DOHH2 (cell line): ENCODE measurements around the gene HSD3B1.

Source experiments
- H3F3A ChIP-seq: fragments of 200-600 bp; sonication (generic), shearing (Covaris generic); 2 replicates; pipeline ENCODE4 v1.6.0; 2016; ENCODE audit warnings: antibody characterized with exemption, mild to moderate bottlenecking; ENCODE audit not compliant: control insufficient read depth, insufficient read depth
- H3K27ac ChIP-seq: fragments of 200-600 bp; sonication (generic); 2 replicates; pipeline ENCODE4 v1.5.1; 2014; ENCODE audit warnings: low read depth, mild to moderate bottlenecking, low read length, moderate library complexity
- H3K27me3 ChIP-seq: fragments of 200-600 bp; sonication (generic); 2 replicates; pipeline ENCODE4 v1.6.1; 2014; ENCODE audit warnings: mild to moderate bottlenecking, low read length, mixed read lengths; ENCODE audit not compliant: control insufficient read depth
- H3K36me3 ChIP-seq: fragments of 200-600 bp; sonication (generic); 2 replicates; pipeline ENCODE4 v1.6.1; 2014; ENCODE audit warnings: mild to moderate bottlenecking, low read length, moderate library complexity, mixed read lengths; ENCODE audit not compliant: control insufficient read depth
- H3K4me1 ChIP-seq: fragments of 200-600 bp; sonication (generic); 2 replicates; pipeline ENCODE4 v1.6.1; 2014; ENCODE audit warnings: mild to moderate bottlenecking, low read length, mixed read lengths; ENCODE audit not compliant: control insufficient read depth
- H3K4me2 ChIP-seq: fragments of 200-600 bp; sonication (generic); 2 replicates; pipeline ENCODE4 v1.6.0; 2014; ENCODE audit warnings: mild to moderate bottlenecking, low read length, moderate library complexity
- H3K4me3 ChIP-seq: fragments of 200-600 bp; sonication (generic); 2 replicates; pipeline ENCODE4 v1.5.1; 2014; ENCODE audit warnings: mild to moderate bottlenecking, low read length, mixed read lengths
- H3K79me2 ChIP-seq: fragments of 200-600 bp; sonication (generic); 2 replicates; pipeline ENCODE4 v1.6.1; 2014; ENCODE audit warnings: mild to moderate bottlenecking, low read length, mixed read lengths; ENCODE audit not compliant: control insufficient read depth
- H3K9me2 ChIP-seq: fragments of 200-600 bp; sonication (generic); replicated peaks from 2 replicates; pipeline ENCODE4 v1.6.1; 2014; ENCODE audit warnings: mild to moderate bottlenecking, low read length, mixed read lengths; ENCODE audit not compliant: control insufficient read depth
- H3K9me3 ChIP-seq: fragments of 200-600 bp; sonication (generic); 2 replicates; pipeline ENCODE4 v1.6.1; 2014; ENCODE audit warnings: antibody characterized with exemption, low read length, mixed read lengths; ENCODE audit not compliant: control insufficient read depth, insufficient read depth
- H4K20me1 ChIP-seq: fragments of 200-600 bp; sonication (generic); 2 replicates; pipeline ENCODE4 v1.6.0; 2014; ENCODE audit warnings: low read depth, mild to moderate bottlenecking, antibody characterized with exemption, low read length, moderate library complexity; ENCODE audit not compliant: control insufficient read depth, insufficient read depth
- EZH2phosphoT487 ChIP-seq: fragments of 200-600 bp; sonication (generic); IDR thresholded peaks from 2 replicates; pipeline ENCODE4 v1.6.1; 2017; ENCODE audit warnings: borderline replicate concordance, mild to moderate bottlenecking, antibody characterized with exemption, low read length, moderate library complexity, mixed read lengths
- TF ChIP-seq, protein P1 (sequence below): fragments of 200-600 bp; sonication (generic); IDR thresholded peaks from one replicate; pipeline ENCODE4 v1.5.1; 2014; ENCODE audit warnings: antibody characterized with exemption, mild to moderate bottlenecking, low read depth, low read length; ENCODE audit not compliant: poor library complexity, severe bottlenecking

Gene HSD3B1

DNA sequence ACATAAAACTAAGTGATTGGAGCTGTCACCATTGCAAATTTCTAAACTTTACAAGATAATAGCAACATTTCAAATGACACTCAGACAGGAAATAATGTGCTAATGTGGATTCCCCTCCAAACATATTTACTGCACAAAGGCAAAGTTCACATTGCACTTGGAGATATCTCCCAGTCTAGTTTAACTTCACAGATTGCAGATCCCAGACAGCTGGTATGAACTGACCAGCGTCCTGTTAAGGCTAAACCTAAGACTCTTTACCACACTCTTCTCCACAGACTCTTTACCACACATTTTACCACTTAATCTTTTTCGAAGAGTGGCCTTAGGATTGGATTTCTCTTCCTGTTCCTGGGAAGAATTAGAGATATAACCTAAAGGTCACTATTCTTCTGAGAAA is 40.6 kb upstream of the HSD3B1 start:
- Histone ChIP-seq H3K9me3 (no peaks in the 10 kb centered on the region), H3K27me3 (no peaks in the 10 kb centered on the region), H3K27ac (no peak overlapping the region), H3K4me1 (no peaks in the 10 kb centered on the region), H3K4me3 (no peak overlapping the region), H3F3A (no peaks in the 10 kb centered on the region), H3K9me2 (no peaks in the 10 kb centered on the region), H3K4me2 (no peak overlapping the region), H3K36me3 (no peaks in the 10 kb centered on the region), H3K79me2 (no peaks in the 10 kb centered on the region), H4K20me1 (no peaks in the 10 kb centered on the region)
- no peak for TF ChIP-seq EZH2phosphoT487
- TF ChIP-seq, protein P1, sequence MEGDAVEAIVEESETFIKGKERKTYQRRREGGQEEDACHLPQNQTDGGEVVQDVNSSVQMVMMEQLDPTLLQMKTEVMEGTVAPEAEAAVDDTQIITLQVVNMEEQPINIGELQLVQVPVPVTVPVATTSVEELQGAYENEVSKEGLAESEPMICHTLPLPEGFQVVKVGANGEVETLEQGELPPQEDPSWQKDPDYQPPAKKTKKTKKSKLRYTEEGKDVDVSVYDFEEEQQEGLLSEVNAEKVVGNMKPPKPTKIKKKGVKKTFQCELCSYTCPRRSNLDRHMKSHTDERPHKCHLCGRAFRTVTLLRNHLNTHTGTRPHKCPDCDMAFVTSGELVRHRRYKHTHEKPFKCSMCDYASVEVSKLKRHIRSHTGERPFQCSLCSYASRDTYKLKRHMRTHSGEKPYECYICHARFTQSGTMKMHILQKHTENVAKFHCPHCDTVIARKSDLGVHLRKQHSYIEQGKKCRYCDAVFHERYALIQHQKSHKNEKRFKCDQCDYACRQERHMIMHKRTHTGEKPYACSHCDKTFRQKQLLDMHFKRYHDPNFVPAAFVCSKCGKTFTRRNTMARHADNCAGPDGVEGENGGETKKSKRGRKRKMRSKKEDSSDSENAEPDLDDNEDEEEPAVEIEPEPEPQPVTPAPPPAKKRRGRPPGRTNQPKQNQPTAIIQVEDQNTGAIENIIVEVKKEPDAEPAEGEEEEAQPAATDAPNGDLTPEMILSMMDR, result no peak

DNA sequence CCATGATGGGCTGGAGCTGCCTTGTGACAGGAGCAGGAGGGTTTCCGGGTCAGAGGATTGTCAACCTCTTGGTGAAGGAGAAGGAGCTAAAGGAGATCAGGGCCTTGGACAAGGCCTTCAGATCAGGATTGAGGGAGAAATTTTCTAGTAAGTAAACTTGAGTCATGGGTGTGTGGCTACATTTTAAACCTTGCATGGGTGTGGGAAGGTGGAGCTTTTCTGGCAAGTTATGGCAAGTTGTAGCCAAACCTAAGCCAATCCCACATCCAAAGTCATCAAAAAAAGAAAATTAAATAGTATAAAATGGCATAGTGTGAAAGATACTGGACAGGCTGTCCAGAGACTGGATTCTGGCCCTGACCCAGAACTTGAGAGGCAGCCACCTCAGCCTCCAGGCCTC is 39.8 kb upstream of the HSD3B1 start:
- H3K27me3 ChIP-seq, result no peaks in the 10 kb centered on the region
- H3K79me2 ChIP-seq, result no peaks in the 10 kb centered on the region
- H4K20me1 ChIP-seq, result no peaks in the 10 kb centered on the region
- H3K4me3 ChIP-seq, result no peak overlapping the region
- no peaks in the 10 kb centered on the region for H3K36me3 ChIP-seq
- TF ChIP-seq, protein P1, result no peak
- TF ChIP-seq EZH2phosphoT487, result no peak
- H3K4me1 ChIP-seq, result no peaks in the 10 kb centered on the region
- no peaks in the 10 kb centered on the region for H3K9me2 ChIP-seq
- no peak overlapping the region for H3K27ac ChIP-seq
- no peaks in the 10 kb centered on the region for H3F3A ChIP-seq
- no peaks in the 10 kb centered on the region for H3K9me3 ChIP-seq
- H3K4me2 ChIP-seq, result no peak overlapping the region

DNA sequence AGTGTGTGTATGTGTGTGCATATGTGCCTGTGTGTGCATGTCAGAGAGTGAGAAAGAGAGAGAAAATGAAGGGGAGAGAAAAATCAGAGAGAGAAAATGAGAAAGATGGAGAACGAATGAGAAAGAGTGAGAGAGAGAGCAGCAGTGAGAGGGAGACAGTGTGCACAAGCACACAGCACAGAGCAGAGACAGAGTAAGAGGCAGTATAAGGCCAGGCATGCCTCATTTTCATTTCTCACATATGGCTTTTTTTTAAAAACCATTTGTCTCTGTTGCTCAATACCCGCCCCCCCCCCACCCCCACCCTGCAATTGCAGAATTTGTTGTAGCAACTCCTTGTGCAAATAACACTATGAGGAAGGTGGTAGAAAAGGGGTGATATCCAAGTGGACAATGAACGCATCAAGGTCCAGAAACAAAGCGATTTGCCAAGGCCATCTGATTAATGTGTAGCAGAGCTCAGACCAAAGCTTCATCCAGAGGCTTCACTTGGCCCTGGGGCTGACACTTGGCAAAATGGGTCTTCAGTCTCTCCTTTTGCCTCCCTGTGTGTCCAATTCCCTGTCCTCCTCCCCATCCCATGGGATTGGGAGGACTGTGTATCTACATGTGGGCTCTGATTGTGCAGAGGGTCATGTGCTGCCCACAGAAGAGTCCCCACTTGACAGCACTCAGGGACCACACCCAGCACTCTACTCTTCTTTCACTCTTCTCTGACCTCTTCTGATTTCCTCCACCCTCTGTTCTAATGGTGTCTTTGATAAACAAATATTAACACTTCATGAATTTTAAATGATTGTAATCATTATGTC is 38.9 kb upstream of the HSD3B1 start:
- H4K20me1 ChIP-seq, result no peaks in the 10 kb centered on the region
- H3K4me1 ChIP-seq, result no peaks in the 10 kb centered on the region
- H3K79me2 ChIP-seq, result no peaks in the 10 kb centered on the region
- no peak overlapping the region for H3K27ac ChIP-seq
- no peak overlapping the region for H3K4me3 ChIP-seq
- H3K9me3 ChIP-seq, result no peaks in the 10 kb centered on the region
- no peaks in the 10 kb centered on the region for H3K9me2 ChIP-seq
- TF ChIP-seq, protein P1, result no peak
- no peak for TF ChIP-seq EZH2phosphoT487
- no peak overlapping the region for H3K4me2 ChIP-seq
- no peaks in the 10 kb centered on the region for H3F3A ChIP-seq
- H3K36me3 ChIP-seq, result no peaks in the 10 kb centered on the region
- no peaks in the 10 kb centered on the region for H3K27me3 ChIP-seq
